Gastroesophageal sphincter (tissue), 4 donors: ENCODE measurements around the gene RUNX2. TPM values are rescaled to one million over a fixed set of nuclear protein-coding genes. Genes with fewer than 3 reads are reported as not detected.

Experiments
- ATAC-seq: fragments of 150-250 bp; one replicate; pipeline ENCODE4 v1.9.1; 2016; ENCODE audit warnings: mild to moderate bottlenecking, moderate library complexity
- H3K27ac ChIP-seq, 4 donors: fragments of 200-600 bp; sonication (generic) in 3 of 4; 1 replicate in 3 of 4; 2 replicates in 1 of 4; pipeline ENCODE4 v1.5.1; 2016 to 2019
- H3K27me3 ChIP-seq: fragments of 200-600 bp; sonication (generic); one replicate; pipeline ENCODE4 v1.5.1; 2019
- H3K36me3 ChIP-seq, 2 donors: fragments of 200-600 bp; sonication (generic); one replicate each; pipeline ENCODE4 v1.5.1; 2019; ENCODE audit warnings: control low read depth in 1 of 2
- H3K4me1 ChIP-seq, 3 donors: fragments of 200-600 bp; sonication (generic); 1 replicate in 2 of 3; 2 replicates in 1 of 3; pipeline ENCODE4 v1.5.1; 2016 to 2019; ENCODE audit warnings: control low read depth in 2 of 3
- H3K4me3 ChIP-seq, 2 donors: fragments of 200-600 bp; sonication (generic); one replicate each; pipeline ENCODE4 v1.5.1; 2019; ENCODE audit warnings: mild to moderate bottlenecking in 1 of 2, moderate library complexity in 1 of 2
- H3K9me3 ChIP-seq, 3 donors: fragments of 200-600 bp; sonication (generic); one replicate each; pipeline ENCODE4 v1.5.1; 2017 to 2019; ENCODE audit warnings: control low read depth in 2 of 3
- CTCF ChIP-seq, 4 experiments: fragments of 200-600 bp in 2 of 4; fragments of 450-650 bp in 2 of 4; sonication (generic) in 1 of 4; IDR thresholded peaks; one replicate each; pipeline ENCODE4 v1.5.1; 2017 to 2019; ENCODE audit warnings: antibody characterized with exemption in 4 of 4, mild to moderate bottlenecking in 2 of 4, moderate library complexity in 2 of 4
- EP300 ChIP-seq: sonication (generic); formaldehyde crosslinking; IDR thresholded peaks from one replicate; pipeline ENCODE4 v1.6.1; 2017; ENCODE audit warnings: antibody characterized with exemption, mild to moderate bottlenecking
- POLR2A ChIP-seq, 2 donors: fragments of 450-650 bp; IDR thresholded peaks; one replicate each; pipeline ENCODE4 v1.6.1; 2017; ENCODE audit warnings: antibody characterized with exemption in 2 of 2, mild to moderate bottlenecking in 2 of 2, moderate library complexity in 1 of 2
- POLR2AphosphoS5 ChIP-seq: sonication (generic); formaldehyde crosslinking; IDR thresholded peaks from one replicate; pipeline ENCODE4 v1.6.1; 2017; ENCODE audit warnings: antibody characterized with exemption
- WGBS, 2 donors: methylation state at CpG; one replicate each; pipeline ENCODE4 v1.1.5; 2018; ENCODE audit warnings: low coverage in 1 of 2; 5-methylcytosine and 5-hydroxymethylcytosine counted together
- total RNA-seq, 4 donors: library from RNA; depleted of rRNA; stranded (reverse); fragments of >200 nt; gene quantifications; one replicate each; pipeline ENCODE4 v1.1.0, GENCODE V29; 2016

The RUNX2 gene
- total RNA-seq, 4 donors from 2014 or later, result 0.16 to 0.94 (median 0.65) TPM

- WGBS, 2 donors, result 73 to 86% methylated on average over 2 to 3 of the region's 7 CpGs
- H3K27ac ChIP-seq, result no peak overlapping the region
- H3K4me3 ChIP-seq, result no peak overlapping the region
- no peak for ATAC-seq
- peaks cover 20% of the 10 kb centered on the region for H3K27me3 ChIP-seq
- TF ChIP-seq EP300 (no peak), POLR2AphosphoS5 (no peak), CTCF (IDR thresholded peaks at IDR 0.05) (no peak), POLR2A (IDR thresholded peaks at IDR 0.05) (no peak)
- H3K4me1 ChIP-seq, result no peaks in the 10 kb centered on the region
- H3K9me3 ChIP-seq, result no peaks in the 10 kb centered on the region
- no peaks in the 10 kb centered on the region for H3K36me3 ChIP-seq
These were observed 319.5 kb downstream of the RUNX2 start for GRCh38 chr6:45647341-45648261.

GRCh38 chr6:45648262-45648620 is 320.1 kb downstream of the RUNX2 start:
- TF ChIP-seq POLR2A (IDR thresholded peaks at IDR 0.05) (no peak), CTCF (IDR thresholded peaks at IDR 0.05) (no peak), EP300 (no peak), POLR2AphosphoS5 (no peak)
- WGBS, 2 donors, result 68 to 78% methylated on average over 3 to 4 of the region's 5 CpGs
- H3K27ac ChIP-seq, result no peak overlapping the region
- no peak for ATAC-seq
- H3K4me1 ChIP-seq, result no peaks in the 10 kb centered on the region
- H3K27me3 ChIP-seq, result peaks cover 21% of the 10 kb centered on the region
- no peaks in the 10 kb centered on the region for H3K9me3 ChIP-seq
- H3K4me3 ChIP-seq, result no peak overlapping the region
- H3K36me3 ChIP-seq, result no peaks in the 10 kb centered on the region

GRCh38 chr6:45650524-45651135 is 322.5 kb downstream of the RUNX2 start:
- H3K27ac ChIP-seq, result no peak overlapping the region
- no peak for ATAC-seq
- no peaks in the 10 kb centered on the region for H3K36me3 ChIP-seq
- H3K4me1 ChIP-seq, result no peaks in the 10 kb centered on the region
- 60 to 80% methylated on average over 1 to 2 of the region's 3 CpGs for WGBS, 2 donors
- no peaks in the 10 kb centered on the region for H3K9me3 ChIP-seq
- TF ChIP-seq POLR2A (IDR thresholded peaks at IDR 0.05) (no peak), CTCF (IDR thresholded peaks at IDR 0.05) (no peak), EP300 (no peak), POLR2AphosphoS5 (no peak)
- H3K27me3 ChIP-seq, result peaks cover 18% of the 10 kb centered on the region
- no peak overlapping the region for H3K4me3 ChIP-seq

GRCh38 chr6:45651301-45651700 is 323.2 kb downstream of the RUNX2 start:
- ATAC-seq, result no peak

More at GRCh38 chr6:45651301-45651700, 323.2 kb downstream of the RUNX2 start:
- Histone ChIP-seq H3K27me3 (peaks cover 23% of the 10 kb centered on the region), H3K27ac (no peak overlapping the region), H3K4me3 (no peak overlapping the region), H3K36me3 (no peaks in the 10 kb centered on the region), H3K9me3 (no peaks in the 10 kb centered on the region), H3K4me1 (no peaks in the 10 kb centered on the region)
- TF ChIP-seq CTCF (IDR thresholded peaks at IDR 0.05), result no peak
- 80 to 100% methylated on average over 1 to 3 of the region's 3 CpGs for WGBS, 2 donors
